ENCODE measurements around the gene CRELD2. TPM values are rescaled to one million over a fixed set of nuclear protein-coding genes. Genes with fewer than 3 reads are reported as not detected.

The CRELD2 gene
- total and polyA plus RNA-seq, 2 of the 13 experiments (the other 11 are each of a cell fraction or from before 2014, with no cell fraction given): 17.2 to 44.7 TPM

DNA sequence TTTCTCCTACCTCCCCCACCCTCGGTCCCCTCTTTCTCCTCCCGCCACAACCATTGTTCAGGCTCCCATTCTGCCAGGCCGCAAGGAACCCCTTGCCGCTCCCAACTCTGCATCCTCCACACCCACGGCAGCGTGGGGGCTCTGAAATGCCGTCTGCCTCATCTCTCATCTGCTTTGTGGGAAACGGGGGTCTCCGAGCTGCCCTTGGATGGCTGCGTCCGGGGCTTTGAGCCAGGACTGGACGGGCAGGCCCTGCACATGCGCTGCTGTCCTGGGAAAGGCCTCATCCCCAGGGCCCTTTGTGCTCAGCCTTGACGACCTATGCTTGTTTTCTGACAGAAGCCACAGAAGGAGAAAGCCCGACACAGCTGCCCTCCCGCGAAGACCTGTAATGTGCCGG lies 8.5 kb downstream of the CRELD2 start:
- ChIA-PET POLR2A (no interaction called here), CTCF (ENCODE audit: low intra/inter-chr PET ratio, low total read pairs) (no interaction called here)
- intact Hi-C loops (cut with micrococcal nuclease; ENCODE audit: unreplicated experiment): no loop called here
- Histone ChIP-seq H3K9me3 (ENCODE audit: low read length) (no peaks in the 10 kb centered on the region), H3K27ac (ENCODE audit: extremely low read length, insufficient read depth, low read length) (no peak overlapping the region), H3K36me3 (replicated peaks in 1 of 2; ENCODE audit: control insufficient read depth in 1 of 2, insufficient read depth in 2 of 2, low read length in 2 of 2) (no peaks in the 10 kb centered on the region; a peak in 1 of 5 replicates), H3K4me1 (ENCODE audit: insufficient read depth, low read length) (peaks cover 23% of the 10 kb centered on the region), H3K79me2 (ENCODE audit: insufficient read depth, low read length) (no peaks in the 10 kb centered on the region), H3K4me3 (replicated peaks in 1 of 3; ENCODE audit: insufficient read depth in 1 of 3, low read depth in 2 of 3, low read length in 3 of 3) (no peak overlapping the region), H3K27me3 (ENCODE audit: control insufficient read depth in 1 of 2, insufficient read depth in 2 of 2, low read length in 2 of 2) (peaks cover 3 to 10% of the 10 kb centered on the region in 2 experiments; a peak in 4 of 5 replicates), H3K4me2 (ENCODE audit: low read depth, low read length) (no peak overlapping the region), H2AFZ (ENCODE audit: low read length) (no peak overlapping the region), H4K20me1 (ENCODE audit: insufficient read depth, low read length) (no peaks in the 10 kb centered on the region), H3K9ac (ENCODE audit: insufficient read depth, low read depth, low read length) (no peak overlapping the region)
- in situ Hi-C loops (cut with HindIII; ENCODE audit: extremely low pct_ligation_motif_present, low pct_unique_long_range_greater_than_20kb): no loop called here
- WGBS (ENCODE audit: low lambda C conversion rate): 91% methylated on average over 18 of the region's 18 CpGs
- DNase-seq (ENCODE audit: low spot score): no peak
- BruUV-seq (replicated peaks): no TSS peak
- no peak for FAIRE-seq
- no peak for ATAC-seq
- TF ChIP-seq SRY (CRISPR knock-in tag; IDR thresholded peaks at IDR 0.05) (no peak), ZNF441 (CRISPR knock-in tag; IDR thresholded peaks at IDR 0.05; ENCODE audit: borderline replicate concordance) (no peak), RFXAP (CRISPR knock-in tag; IDR thresholded peaks at IDR 0.05; ENCODE audit: borderline replicate concordance) (no peak), PTBP1 (IDR thresholded peaks at IDR 0.05; ENCODE audit: low read depth, low read length, poor library complexity, severe bottlenecking) (no peak), KLF11 (CRISPR knock-in tag; IDR thresholded peaks at IDR 0.05) (no peak), ZNF501 (CRISPR knock-in tag; IDR thresholded peaks at IDR 0.05) (no peak), ZNF121 (CRISPR knock-in tag; IDR thresholded peaks at IDR 0.05) (no peak), ZNF180 (CRISPR knock-in tag; IDR thresholded peaks at IDR 0.05; ENCODE audit: borderline replicate concordance, low read depth) (no peak), ZNF136 (CRISPR knock-in tag; IDR thresholded peaks at IDR 0.05; ENCODE audit: low read depth) (no peak), ARNT (IDR thresholded peaks at IDR 0.05) (no peak)
- TF ChIP-seq, protein P1, sequence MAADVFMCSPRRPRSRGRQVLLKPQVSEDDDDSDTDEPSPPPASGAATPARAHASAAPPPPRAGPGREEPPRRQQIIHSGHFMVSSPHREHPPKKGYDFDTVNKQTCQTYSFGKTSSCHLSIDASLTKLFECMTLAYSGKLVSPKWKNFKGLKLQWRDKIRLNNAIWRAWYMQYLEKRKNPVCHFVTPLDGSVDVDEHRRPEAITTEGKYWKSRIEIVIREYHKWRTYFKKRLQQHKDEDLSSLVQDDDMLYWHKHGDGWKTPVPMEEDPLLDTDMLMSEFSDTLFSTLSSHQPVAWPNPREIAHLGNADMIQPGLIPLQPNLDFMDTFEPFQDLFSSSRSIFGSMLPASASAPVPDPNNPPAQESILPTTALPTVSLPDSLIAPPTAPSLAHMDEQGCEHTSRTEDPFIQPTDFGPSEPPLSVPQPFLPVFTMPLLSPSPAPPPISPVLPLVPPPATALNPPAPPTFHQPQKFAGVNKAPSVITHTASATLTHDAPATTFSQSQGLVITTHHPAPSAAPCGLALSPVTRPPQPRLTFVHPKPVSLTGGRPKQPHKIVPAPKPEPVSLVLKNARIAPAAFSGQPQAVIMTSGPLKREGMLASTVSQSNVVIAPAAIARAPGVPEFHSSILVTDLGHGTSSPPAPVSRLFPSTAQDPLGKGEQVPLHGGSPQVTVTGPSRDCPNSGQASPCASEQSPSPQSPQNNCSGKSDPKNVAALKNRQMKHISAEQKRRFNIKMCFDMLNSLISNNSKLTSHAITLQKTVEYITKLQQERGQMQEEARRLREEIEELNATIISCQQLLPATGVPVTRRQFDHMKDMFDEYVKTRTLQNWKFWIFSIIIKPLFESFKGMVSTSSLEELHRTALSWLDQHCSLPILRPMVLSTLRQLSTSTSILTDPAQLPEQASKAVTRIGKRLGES (CRISPR knock-in tag; IDR thresholded peaks at IDR 0.05; ENCODE audit: borderline replicate concordance): no peak
- TF ChIP-seq, protein P2, sequence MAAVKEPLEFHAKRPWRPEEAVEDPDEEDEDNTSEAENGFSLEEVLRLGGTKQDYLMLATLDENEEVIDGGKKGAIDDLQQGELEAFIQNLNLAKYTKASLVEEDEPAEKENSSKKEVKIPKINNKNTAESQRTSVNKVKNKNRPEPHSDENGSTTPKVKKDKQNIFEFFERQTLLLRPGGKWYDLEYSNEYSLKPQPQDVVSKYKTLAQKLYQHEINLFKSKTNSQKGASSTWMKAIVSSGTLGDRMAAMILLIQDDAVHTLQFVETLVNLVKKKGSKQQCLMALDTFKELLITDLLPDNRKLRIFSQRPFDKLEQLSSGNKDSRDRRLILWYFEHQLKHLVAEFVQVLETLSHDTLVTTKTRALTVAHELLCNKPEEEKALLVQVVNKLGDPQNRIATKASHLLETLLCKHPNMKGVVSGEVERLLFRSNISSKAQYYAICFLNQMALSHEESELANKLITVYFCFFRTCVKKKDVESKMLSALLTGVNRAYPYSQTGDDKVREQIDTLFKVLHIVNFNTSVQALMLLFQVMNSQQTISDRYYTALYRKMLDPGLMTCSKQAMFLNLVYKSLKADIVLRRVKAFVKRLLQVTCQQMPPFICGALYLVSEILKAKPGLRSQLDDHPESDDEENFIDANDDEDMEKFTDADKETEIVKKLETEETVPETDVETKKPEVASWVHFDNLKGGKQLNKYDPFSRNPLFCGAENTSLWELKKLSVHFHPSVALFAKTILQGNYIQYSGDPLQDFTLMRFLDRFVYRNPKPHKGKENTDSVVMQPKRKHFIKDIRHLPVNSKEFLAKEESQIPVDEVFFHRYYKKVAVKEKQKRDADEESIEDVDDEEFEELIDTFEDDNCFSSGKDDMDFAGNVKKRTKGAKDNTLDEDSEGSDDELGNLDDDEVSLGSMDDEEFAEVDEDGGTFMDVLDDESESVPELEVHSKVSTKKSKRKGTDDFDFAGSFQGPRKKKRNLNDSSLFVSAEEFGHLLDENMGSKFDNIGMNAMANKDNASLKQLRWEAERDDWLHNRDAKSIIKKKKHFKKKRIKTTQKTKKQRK (IDR thresholded peaks at IDR 0.05; ENCODE audit: low read length): no peak
- TF ChIP-seq, protein P3, sequence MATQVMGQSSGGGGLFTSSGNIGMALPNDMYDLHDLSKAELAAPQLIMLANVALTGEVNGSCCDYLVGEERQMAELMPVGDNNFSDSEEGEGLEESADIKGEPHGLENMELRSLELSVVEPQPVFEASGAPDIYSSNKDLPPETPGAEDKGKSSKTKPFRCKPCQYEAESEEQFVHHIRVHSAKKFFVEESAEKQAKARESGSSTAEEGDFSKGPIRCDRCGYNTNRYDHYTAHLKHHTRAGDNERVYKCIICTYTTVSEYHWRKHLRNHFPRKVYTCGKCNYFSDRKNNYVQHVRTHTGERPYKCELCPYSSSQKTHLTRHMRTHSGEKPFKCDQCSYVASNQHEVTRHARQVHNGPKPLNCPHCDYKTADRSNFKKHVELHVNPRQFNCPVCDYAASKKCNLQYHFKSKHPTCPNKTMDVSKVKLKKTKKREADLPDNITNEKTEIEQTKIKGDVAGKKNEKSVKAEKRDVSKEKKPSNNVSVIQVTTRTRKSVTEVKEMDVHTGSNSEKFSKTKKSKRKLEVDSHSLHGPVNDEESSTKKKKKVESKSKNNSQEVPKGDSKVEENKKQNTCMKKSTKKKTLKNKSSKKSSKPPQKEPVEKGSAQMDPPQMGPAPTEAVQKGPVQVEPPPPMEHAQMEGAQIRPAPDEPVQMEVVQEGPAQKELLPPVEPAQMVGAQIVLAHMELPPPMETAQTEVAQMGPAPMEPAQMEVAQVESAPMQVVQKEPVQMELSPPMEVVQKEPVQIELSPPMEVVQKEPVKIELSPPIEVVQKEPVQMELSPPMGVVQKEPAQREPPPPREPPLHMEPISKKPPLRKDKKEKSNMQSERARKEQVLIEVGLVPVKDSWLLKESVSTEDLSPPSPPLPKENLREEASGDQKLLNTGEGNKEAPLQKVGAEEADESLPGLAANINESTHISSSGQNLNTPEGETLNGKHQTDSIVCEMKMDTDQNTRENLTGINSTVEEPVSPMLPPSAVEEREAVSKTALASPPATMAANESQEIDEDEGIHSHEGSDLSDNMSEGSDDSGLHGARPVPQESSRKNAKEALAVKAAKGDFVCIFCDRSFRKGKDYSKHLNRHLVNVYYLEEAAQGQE (IDR thresholded peaks at IDR 0.05; ENCODE audit: borderline replicate concordance in 1 of 2, low read depth in 1 of 2, low read length in 2 of 2): no peak

Data from HepG2 (cell line).